ENCODE data around the gene TBPL1. TPM values are rescaled to one million over a fixed set of nuclear protein-coding genes. Genes with fewer than 3 reads are reported as not detected.

Gene TBPL1
- total and polyA plus RNA-seq, 2 of the 8 experiments (the other 6 are each of a cell fraction or from before 2014, with no cell fraction given) = 32.5 to 67.0 TPM

GRCh38 chr6:133957780-133958242 is 4.8 kb downstream of the TBPL1 start:
- no peak overlapping the region for H3K4ac ChIP-seq (replicated peaks; ENCODE audit: insufficient read length, low read depth, low read length)
- no peak overlapping the region for H2BK15ac ChIP-seq (ENCODE audit: low read length)
- H2BK20ac ChIP-seq (ENCODE audit: low read length) = no peak overlapping the region
- no peak overlapping the region for H3K4me3 ChIP-seq (ENCODE audit: extremely low read depth in 1 of 4, insufficient read depth in 2 of 4, low read depth in 3 of 4, low read length in 4 of 4)
- H3K79me2 ChIP-seq (ENCODE audit: control insufficient read depth in 1 of 2, insufficient read depth in 2 of 2, low read length in 2 of 2) = peaks cover 35 to 94% of the 10 kb centered on the region in 2 experiments
- 76% methylated on average over 2 of the region's 2 CpGs; no CpG with 5 or more reads in 1 of the 2 experiments for WGBS, 2 experiments (ENCODE audit: extremely low coverage in 1 of 2, insufficient coverage in 1 of 2, insufficient read length in 1 of 2, insufficient replicate concordance in 2 of 2, low coverage in 1 of 2, low lambda C conversion rate in 2 of 2, missing lambda C conversion rate in 1 of 2)
- H2AK5ac ChIP-seq (ENCODE audit: low read depth, low read length) = no peak overlapping the region
- peaks cover 0 to 10% (median 3%) of the 10 kb centered on the region in 4 experiments; a peak in 6 of 7 replicates for H3K4me1 ChIP-seq (replicated peaks in 1 of 4; ENCODE audit: control insufficient read depth in 3 of 4, insufficient read depth in 4 of 4, low read length in 3 of 4)
- no peak overlapping the region for H4K5ac ChIP-seq (ENCODE audit: insufficient read length, low read depth, low read length)
- DNase-seq (ENCODE audit: low read depth in 1 of 2, low spot score in 2 of 2) (no peak), FAIRE-seq (no peak)
- no peak overlapping the region for H3K4me2 ChIP-seq (ENCODE audit: insufficient read depth in 1 of 2, low read depth in 2 of 2, low read length in 2 of 2)
- peaks cover 9% of the 10 kb centered on the region for H3K79me1 ChIP-seq (ENCODE audit: low read depth, low read length)
- ChIA-PET CTCF (ENCODE audit: partially characterized antibody) (interaction anchor here (0.8 to 2.5 kb wide), 11 partner anchors 8 to 166 kb away, joined by 3 to 22 read pairs (median 5); no protein-coding TSS in a partner anchor), POLR2A (ENCODE audit: partially characterized antibody) (no interaction called here)
- H3K9me3 ChIP-seq (ENCODE audit: insufficient read depth in 2 of 2, low read depth in 1 of 2, low read length in 1 of 2) = no peaks in the 10 kb centered on the region
- H3K9ac ChIP-seq (replicated peaks in 1 of 4; ENCODE audit: extremely low read depth in 1 of 4, low read depth in 3 of 4, low read length in 3 of 4) = no peak overlapping the region
- no peaks in the 10 kb centered on the region for H3K23me2 ChIP-seq (ENCODE audit: low read depth, low read length)
- no peak overlapping the region for H3K23ac ChIP-seq (ENCODE audit: insufficient read length)
- H2BK12ac ChIP-seq (ENCODE audit: low read depth, low read length) = no peak overlapping the region
- no peak overlapping the region for H2AFZ ChIP-seq (ENCODE audit: low read length)
- H3K56ac ChIP-seq (replicated peaks; ENCODE audit: insufficient read length, low read depth, low read length) = no peak overlapping the region
- H2BK5ac ChIP-seq (ENCODE audit: low read depth, low read length) = no peak overlapping the region
- no peak overlapping the region for H3K18ac ChIP-seq (ENCODE audit: extremely low read depth, low read length)
- no peak overlapping the region for H3K14ac ChIP-seq (ENCODE audit: insufficient read length)
- H4K20me1 ChIP-seq (replicated peaks in 1 of 2; ENCODE audit: control insufficient read depth in 1 of 2, insufficient read depth in 2 of 2, low read length in 2 of 2) = peaks cover 3 to 10% of the 10 kb centered on the region in 2 experiments
- H3K27ac ChIP-seq (ENCODE audit: low read depth, low read length) = no peak overlapping the region
- no peaks in the 10 kb centered on the region for H3K36me3 ChIP-seq (ENCODE audit: control insufficient read depth in 2 of 4, insufficient read depth in 4 of 4, low read length in 3 of 4)
- H2BK120ac ChIP-seq (replicated peaks; ENCODE audit: low read depth, low read length) = no peak overlapping the region
- H4K91ac ChIP-seq (replicated peaks; ENCODE audit: insufficient read length, low read length) = no peak overlapping the region
- no peak overlapping the region for H4K8ac ChIP-seq (ENCODE audit: extremely low read depth, insufficient read depth, low read length)
- H3K27me3 ChIP-seq (replicated peaks in 1 of 4; ENCODE audit: control insufficient read depth in 3 of 4, extremely low read depth in 1 of 4, insufficient read depth in 3 of 4, low read length in 3 of 4) = no peaks in the 10 kb centered on the region
- TF ChIP-seq CTBP2 (IDR thresholded peaks at IDR 0.05; ENCODE audit: borderline replicate concordance, insufficient read depth, insufficient read length, low read length) (no peak), POLR2AphosphoS5 (IDR thresholded peaks at IDR 0.05; ENCODE audit: low read depth, low read length) (no peak), RFX5 (IDR thresholded peaks at IDR 0.05; ENCODE audit: borderline replicate concordance, low read depth, low read length) (no peak), YY1 (IDR thresholded peaks at IDR 0.05; ENCODE audit: low read depth, low read length) (no peak), SUZ12 (IDR thresholded peaks at IDR 0.05; ENCODE audit: low read length) (no peak), POLR2A (IDR thresholded peaks at IDR 0.05; ENCODE audit: control extremely low read depth in 1 of 2, low read depth in 2 of 2, low read length in 2 of 2) (no peak), MAX (IDR thresholded peaks at IDR 0.05) (no peak), GABPA (IDR thresholded peaks at IDR 0.05; ENCODE audit: borderline replicate concordance, insufficient read depth, low read length) (no peak), CBX5 (IDR thresholded peaks at IDR 0.05; ENCODE audit: low read depth, low read length) (no peak), HDAC2 (IDR thresholded peaks at IDR 0.05; ENCODE audit: borderline replicate concordance in 1 of 2, low read depth in 2 of 2, low read length in 2 of 2) (no peak), KDM1A (IDR thresholded peaks at IDR 0.05; ENCODE audit: borderline replicate concordance, low read length) (no peak), KDM4A (IDR thresholded peaks at IDR 0.05; ENCODE audit: low read depth, low read length, severe bottlenecking) (no peak), JUND (IDR thresholded peaks at IDR 0.05; ENCODE audit: low read length) (no peak), HDAC6 (IDR thresholded peaks at IDR 0.05; ENCODE audit: low read depth, low read length) (no peak)
